Brain microvascular endothelial cell (primary cell): ENCODE results near the gene RBMS3.

Source experiments
- DNase-seq: peaks from one replicate; pipeline ENCODE4 v3.0.0-alpha.2; 2020
- H3K27ac ChIP-seq: fragments of 250-450 bp; sonication (Bioruptor Pico); 2 replicates; pipeline ENCODE4 v1.5.1; 2020; ENCODE audit warnings: mild to moderate bottlenecking, moderate library complexity
- H3K27me3 ChIP-seq: fragments of 250-450 bp; sonication (Bioruptor Pico); replicated peaks from 2 replicates; pipeline ENCODE4 v1.5.1; 2020; ENCODE audit warnings: mild to moderate bottlenecking
- H3K36me3 ChIP-seq: fragments of 250-450 bp; sonication (Bioruptor Pico); replicated peaks from 2 replicates; pipeline ENCODE4 v1.5.1; 2020; ENCODE audit warnings: mild to moderate bottlenecking
- H3K4me3 ChIP-seq: 2 replicates; pipeline ENCODE4 v1.5.1; 2011; ENCODE audit warnings: low read depth, mild to moderate bottlenecking, control low read depth, low read length, moderate library complexity
- in situ Hi-C: cut with HindIII; loops from 2 replicates; pipeline ENCODE4 v1.10.0; 2017; ENCODE audit warnings: low sequenced_read_pairs, low pct_ligation_motif_present
- TF ChIP-seq, protein P1 (sequence below): IDR thresholded peaks from 2 replicates; pipeline ENCODE4 v1.5.1; 2011; ENCODE audit warnings: low read depth, mild to moderate bottlenecking, moderate library complexity, low read length, control low read depth, inconsistent platforms; ENCODE audit errors: missing control alignments

The RBMS3 gene

DNA sequence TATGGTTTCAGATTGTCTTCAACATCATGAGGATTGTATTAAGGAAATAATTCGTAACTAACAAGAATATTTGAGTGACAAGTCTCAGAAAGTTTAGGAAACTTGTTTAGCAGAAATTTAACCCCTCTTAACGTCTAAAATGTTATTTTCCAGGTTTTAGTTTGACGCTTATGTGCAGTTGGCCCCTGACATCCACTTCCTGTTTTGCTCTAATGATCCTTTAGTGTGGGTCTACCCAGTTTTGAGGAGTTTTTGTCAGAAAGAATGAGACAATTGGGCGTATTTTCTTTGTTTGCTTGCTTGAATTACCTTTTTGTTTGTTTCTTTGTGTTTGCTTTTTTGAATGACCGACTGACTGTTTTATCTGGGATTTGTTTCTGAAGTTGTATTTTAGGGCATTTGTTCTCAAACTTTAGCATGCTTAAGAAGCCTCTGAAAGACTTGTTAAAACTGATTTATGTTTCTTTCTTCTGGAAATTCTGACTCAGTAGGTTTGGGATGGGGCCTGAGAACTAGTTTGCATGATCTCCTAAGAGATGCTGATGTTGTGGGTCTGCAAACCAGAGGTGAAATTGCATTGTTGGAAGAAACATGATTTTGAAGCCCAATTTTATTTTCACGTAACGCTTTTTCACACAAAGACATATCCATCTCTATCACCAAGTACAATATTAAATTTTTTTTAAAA lies 20.6 kb downstream of the RBMS3 start:
- Histone ChIP-seq H3K27me3 (no peaks in the 10 kb centered on the region), H3K4me3 (no peak overlapping the region), H3K36me3 (peaks cover 3% of the 10 kb centered on the region), H3K27ac (no peak overlapping the region)
- in situ Hi-C loops = no loop called here
- no peak for DNase-seq
- TF ChIP-seq, protein P1, sequence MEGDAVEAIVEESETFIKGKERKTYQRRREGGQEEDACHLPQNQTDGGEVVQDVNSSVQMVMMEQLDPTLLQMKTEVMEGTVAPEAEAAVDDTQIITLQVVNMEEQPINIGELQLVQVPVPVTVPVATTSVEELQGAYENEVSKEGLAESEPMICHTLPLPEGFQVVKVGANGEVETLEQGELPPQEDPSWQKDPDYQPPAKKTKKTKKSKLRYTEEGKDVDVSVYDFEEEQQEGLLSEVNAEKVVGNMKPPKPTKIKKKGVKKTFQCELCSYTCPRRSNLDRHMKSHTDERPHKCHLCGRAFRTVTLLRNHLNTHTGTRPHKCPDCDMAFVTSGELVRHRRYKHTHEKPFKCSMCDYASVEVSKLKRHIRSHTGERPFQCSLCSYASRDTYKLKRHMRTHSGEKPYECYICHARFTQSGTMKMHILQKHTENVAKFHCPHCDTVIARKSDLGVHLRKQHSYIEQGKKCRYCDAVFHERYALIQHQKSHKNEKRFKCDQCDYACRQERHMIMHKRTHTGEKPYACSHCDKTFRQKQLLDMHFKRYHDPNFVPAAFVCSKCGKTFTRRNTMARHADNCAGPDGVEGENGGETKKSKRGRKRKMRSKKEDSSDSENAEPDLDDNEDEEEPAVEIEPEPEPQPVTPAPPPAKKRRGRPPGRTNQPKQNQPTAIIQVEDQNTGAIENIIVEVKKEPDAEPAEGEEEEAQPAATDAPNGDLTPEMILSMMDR = no peak

DNA sequence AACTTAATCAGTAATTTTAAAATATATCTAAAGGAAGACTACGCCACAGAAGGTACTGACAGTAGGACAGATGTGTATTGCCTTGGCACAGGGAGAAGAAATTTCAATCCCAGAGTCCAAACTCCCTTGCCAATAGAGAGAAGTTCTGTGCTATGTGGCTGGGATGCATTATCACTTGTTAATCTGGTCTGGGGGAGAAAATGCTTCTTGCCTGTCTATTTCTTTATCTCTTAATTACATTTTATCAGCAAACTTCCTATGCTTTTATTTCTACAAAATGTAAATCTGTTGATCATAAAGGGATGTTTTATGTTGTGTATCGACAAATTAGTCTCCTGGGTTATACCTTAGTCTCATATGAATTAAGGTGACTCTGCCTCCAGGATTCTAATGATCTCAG lies 21.7 kb downstream of the RBMS3 start:
- peaks cover 3% of the 10 kb centered on the region for H3K36me3 ChIP-seq
- H3K4me3 ChIP-seq = no peak overlapping the region
- TF ChIP-seq, protein P1 = no peak
- H3K27ac ChIP-seq = no peak overlapping the region
- in situ Hi-C loops = no loop called here
- H3K27me3 ChIP-seq = no peaks in the 10 kb centered on the region
- DNase-seq = no peak

DNA sequence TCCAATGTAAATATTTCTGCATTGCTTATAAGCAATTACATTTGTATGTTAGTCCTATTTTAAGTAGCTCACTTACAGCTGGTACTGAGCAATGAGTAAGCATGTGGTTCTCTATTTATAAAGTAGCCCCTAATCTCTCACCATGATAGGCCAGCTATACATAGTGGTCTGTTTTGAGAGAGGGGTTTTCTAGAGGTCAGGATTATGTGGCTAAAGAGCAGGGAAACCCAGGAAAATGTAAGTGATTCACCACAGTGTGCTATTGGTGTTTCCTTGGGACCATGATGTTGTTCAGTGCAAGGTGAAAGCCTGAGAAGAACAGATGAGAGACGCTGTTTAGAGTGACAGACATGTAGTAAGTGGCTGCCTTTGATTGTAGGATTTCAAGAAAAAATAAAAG lies 26.4 kb downstream of the RBMS3 start:
- in situ Hi-C loops = no loop called here
- H3K27me3 ChIP-seq = no peaks in the 10 kb centered on the region
- no peak overlapping the region for H3K4me3 ChIP-seq
- DNase-seq = peak; percentile 36
- no peak overlapping the region for H3K27ac ChIP-seq
- TF ChIP-seq, protein P1 = no peak
- peaks cover 3% of the 10 kb centered on the region for H3K36me3 ChIP-seq

DNA sequence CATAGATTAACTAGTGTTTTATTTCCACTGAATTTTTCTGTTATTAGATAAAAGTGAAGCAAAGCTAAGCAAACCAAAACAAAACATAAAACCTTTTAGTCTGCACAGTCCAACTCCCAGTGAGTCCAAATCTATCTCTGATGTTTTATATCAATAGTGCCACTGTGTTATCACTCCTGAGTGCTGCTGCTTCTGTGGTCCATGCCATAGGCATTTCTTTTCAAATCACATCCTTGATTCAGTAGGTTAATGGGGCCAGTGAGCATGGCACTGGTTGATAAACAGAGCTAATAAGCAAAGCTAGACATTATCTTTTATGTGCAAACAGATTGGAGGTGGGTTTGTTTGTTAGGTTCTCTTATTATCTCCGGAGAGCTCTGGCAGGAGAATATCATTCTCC lies 30.0 kb downstream of the RBMS3 start:
- TF ChIP-seq, protein P1 = no peak
- in situ Hi-C loops = no loop called here
- Histone ChIP-seq H3K27ac (no peak overlapping the region), H3K4me3 (no peak overlapping the region), H3K36me3 (no peaks in the 10 kb centered on the region), H3K27me3 (no peaks in the 10 kb centered on the region)
- no peak for DNase-seq

DNA sequence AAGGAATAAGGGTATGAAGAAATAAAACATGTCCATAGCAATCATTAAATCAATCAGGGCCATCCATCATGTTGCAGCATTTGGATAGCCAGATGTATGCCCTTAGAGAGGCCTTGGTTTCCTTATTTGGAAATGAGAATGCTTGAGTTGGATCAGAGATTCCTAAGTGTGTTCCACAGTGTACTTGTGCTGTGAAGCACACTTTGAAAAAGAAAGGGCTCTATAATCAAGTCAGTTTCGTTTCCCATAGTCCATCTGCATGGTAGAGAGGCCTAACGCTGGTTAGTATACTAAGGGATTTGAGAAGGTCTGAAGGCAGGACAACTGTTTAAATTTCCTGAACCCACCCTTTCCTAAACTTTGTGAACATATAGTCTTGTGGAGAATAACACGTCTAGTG lies 30.9 kb downstream of the RBMS3 start:
- no peak overlapping the region for H3K4me3 ChIP-seq
- H3K27ac ChIP-seq = no peak overlapping the region
- H3K36me3 ChIP-seq = no peaks in the 10 kb centered on the region
- H3K27me3 ChIP-seq = no peaks in the 10 kb centered on the region
- in situ Hi-C loops = no loop called here
- TF ChIP-seq, protein P1 = no peak
- DNase-seq = no peak

DNA sequence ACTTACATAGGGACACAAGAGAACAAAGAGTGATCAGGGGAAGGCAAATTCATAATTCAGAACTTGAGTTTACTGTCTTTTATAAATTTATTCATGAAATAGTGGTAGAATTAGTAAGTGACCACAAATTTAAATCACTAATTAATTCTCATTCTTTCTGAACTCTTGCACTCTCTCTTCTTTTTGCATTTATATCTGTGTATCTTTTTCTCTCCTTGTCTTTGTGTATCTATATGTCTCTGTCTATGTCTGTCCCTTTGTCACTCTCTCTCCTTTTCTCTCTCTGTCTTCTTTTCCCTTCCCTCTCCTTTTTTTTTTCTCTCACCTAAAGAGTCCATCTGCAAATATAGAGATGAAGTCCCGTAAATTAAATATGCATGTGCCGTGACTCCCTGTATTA lies 31.5 kb downstream of the RBMS3 start:
- Histone ChIP-seq H3K27ac (no peak overlapping the region), H3K27me3 (no peaks in the 10 kb centered on the region), H3K36me3 (no peaks in the 10 kb centered on the region), H3K4me3 (no peak overlapping the region)
- TF ChIP-seq, protein P1 = no peak
- in situ Hi-C loops = no loop called here
- DNase-seq = no peak
